NCI-H82 treated with DMSO at 0.1 percent for 48 hours (cell line): ENCODE measurements around the gene MEIOC.
"Not testable (repeated sequence)": the region's sequence is repeated elsewhere in the genome, so short reads cannot be mapped to it uniquely, and the experiment has no call there.

Experiments
- DNase-seq: peaks from one replicate; lab custom pipeline; 2025; ENCODE audit not compliant: unreplicated experiment; lab: John Stamatoyannopoulos, UW

Gene MEIOC

DNA sequence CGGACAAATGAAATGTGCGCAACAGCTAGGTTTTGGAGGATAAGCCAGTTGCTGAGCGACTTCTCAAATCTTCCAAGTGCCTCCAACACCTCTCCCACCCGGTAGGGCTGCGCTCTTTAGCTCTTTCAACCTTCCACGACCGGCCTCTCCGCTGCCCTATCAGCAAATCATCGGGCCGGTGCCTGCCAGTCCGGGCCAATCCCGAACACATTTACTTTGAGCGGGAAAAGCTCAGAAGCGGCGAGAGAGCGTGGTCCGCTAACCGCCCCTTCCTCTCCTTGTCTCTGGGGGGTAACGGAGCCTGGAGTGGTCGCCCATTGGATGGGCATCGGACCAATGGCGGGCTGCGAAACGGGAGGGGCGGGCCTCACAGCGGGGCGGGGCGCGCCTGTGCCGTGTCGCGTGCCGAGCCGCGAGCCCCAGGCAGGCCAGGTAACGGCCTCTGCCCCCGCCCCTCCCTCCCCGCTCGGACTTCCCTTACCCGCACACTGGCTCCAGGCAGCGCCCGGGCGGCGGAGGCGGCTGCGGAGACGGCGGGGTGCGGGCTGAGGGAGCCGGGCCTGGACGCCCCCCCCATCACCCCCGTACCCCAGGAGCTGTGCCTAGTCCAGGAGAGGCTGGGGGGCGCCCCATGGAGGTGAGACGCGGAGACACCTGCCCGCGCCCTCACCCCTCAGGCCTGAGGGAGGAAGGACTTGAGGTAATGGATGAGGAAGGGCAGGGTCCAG is at the start of gene MEIOC:
MEIOC (plus strand) TSS at position 486 of the 728 bp plus-strand sequence; CDS start at position 632, 146 bp downstream.
- peak; percentile 87 for DNase-seq

DNA sequence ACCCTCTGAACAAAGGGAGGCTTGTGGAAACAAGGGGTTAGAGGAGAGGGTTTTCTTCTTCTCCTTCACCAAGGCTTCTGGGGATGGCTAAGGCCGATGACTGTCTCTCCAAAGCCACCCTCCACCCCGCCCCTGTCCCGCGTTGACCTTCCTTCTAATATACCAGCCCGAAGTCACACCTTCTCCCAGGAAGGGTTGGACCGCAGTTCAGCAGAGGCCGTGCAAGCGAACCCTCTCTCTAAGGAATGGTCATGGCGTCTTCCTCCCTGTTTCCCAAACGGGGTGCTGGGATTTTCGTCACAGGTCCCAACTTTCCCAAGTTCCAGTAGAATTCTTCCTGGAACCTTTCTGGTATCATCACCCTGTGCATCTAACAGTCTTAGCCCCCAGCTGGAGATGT is 49.6 kb upstream of the MEIOC start:
- no peak for DNase-seq

DNA sequence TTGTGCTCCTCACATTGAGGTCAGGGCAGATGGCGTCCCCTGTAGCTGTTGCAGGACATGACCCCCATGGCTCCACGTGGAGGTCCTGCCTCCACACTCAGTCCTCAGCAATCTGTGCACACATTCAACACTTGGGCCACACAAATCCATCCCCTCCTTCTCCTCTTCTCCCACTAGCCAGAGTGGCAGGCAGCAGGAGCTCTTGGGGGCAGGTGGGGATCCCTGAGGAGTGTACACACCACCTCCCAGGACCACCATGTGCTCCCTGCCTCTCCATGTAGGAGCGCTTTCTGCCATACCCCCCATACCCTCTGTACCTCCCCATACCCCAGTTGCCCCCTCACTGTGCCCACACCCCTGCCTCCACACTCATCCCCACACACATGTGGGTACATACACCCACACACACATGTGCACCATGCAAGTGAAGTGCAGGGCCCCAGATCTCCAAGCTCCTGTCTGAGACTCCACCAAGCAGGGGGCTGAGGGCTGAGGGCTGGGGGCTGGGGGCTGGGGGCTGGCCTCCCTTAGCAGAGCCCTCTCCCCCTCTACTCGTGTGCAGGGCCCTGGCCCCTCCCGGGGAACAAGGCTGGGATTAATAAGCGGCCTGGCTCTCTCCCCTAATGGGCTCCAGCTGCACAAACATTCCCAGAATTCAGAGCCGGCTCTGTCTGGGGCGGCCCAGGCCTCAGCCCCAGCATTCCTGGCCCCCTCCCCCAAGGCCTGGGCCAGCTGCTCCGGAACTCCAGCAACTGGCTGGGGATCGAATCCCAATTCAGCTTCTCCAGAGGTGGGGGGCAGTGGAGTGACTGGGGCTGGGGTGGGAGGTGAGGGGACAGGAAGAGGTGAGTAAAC is 48.2 kb upstream of the MEIOC start:
- peak; percentile 14 for DNase-seq

DNA sequence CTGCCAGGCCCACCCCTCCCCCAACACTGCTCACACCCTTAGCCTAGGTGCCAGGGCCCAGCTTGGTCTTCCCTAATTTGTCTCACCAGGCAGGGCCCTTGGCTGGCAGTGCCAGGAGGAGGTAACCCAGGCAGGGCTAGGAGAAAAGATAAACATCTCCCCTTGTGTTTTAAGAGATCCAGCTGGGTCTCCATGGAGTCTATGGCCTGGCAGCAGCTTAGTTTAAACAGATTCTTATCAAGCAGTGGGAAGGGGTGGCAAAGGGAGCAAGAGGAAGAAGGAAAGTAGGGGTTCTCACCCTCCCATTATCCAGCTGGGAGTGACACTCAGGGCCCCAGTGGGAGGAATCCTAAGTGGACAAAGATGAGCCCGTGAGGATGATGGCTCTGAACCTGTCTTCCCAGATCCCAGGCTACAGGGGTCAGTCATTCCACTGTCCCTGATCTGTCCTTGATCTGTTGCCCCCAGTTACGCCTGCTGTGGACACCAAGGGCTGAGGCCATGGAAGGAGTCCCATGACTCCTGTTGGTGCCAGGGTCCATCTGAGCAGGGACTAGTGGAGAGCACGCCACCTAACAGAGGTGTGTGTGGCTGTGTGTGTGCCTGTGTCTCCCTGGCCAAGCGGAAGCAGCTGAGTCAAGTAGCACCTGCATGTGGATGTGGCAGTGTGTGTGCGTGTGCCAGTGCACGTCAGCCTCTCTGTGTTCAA is 47.4 kb upstream of the MEIOC start:
- no peak for DNase-seq

DNA sequence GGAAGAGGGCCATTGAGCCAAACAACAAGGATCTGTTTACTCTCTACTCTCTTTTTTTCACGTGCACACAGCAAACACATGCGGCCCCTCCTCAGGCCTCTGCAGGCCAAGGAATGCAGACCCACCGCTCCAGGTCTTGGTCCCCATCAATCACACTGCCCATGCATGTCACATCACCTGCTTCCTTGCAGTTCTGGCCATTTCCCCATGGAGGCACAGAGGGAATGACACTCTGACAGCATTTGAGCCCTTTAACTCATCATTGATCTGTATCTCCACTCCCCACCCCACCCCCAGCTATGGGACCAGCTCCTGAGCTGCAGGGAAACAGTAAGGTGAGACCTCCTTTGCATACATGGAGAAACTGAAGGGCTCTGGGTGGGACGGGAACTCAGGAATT is 45.9 kb upstream of the MEIOC start:
- DNase-seq: no peak

DNA sequence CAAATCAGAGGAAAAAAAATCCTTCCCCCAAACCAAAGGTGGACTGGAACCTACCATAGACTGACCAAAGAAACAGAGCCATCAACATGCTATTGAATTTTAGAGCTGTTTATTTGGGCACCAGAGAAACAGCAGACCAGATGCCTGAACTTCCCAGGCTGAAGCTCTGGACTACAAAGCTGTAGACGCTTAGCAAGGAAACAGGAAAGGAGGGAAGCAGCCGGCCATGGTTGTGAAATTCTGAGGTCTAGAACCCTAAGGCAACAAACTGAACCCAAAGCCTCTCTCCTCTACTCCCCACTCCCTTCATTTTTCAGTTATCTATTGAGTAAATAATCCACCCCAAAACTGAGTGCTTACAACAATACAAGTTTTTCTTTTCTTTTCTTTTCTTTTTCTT is 45.4 kb upstream of the MEIOC start:
- DNase-seq: no peak

DNA sequence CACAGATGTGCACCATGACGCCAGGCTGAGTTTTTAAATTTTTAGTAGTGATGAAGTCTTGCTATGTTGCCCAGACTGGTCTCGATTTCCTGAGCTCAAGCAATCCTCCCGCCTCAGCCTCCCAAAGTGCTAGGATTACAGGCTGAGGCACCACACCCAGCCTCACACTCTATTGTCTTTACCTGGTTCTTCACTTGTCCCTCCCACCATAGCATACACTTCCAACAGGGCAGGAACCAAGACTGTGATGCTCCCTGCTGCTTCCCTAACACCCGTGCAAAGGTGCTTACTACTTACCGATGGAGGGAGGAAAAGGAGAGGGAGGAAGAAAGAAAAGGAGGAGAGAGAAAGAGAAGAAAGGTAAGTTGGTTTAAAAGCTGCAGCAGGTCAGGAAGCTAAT is 41.4 kb upstream of the MEIOC start:
- no peak for DNase-seq

DNA sequence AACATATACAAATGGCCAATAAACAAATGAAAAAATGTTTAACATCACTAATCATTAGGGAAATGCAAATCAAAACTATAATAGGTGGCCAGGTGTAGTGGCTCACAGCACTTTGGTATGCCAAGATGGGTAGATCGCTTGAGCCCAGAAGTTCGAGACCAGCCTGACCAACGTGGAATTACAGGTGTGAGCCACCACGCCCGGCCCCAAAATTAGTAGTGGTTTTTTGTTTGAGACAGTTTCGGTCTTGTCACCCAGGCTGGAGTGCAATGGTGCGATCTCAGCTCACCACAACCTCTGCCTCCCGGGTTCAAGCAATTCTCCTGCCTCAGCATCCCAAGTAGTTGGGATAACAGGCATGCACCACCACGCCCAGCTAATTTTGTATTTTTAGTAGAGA is 37.6 kb upstream of the MEIOC start:
- DNase-seq: not testable (repeated sequence)

DNA sequence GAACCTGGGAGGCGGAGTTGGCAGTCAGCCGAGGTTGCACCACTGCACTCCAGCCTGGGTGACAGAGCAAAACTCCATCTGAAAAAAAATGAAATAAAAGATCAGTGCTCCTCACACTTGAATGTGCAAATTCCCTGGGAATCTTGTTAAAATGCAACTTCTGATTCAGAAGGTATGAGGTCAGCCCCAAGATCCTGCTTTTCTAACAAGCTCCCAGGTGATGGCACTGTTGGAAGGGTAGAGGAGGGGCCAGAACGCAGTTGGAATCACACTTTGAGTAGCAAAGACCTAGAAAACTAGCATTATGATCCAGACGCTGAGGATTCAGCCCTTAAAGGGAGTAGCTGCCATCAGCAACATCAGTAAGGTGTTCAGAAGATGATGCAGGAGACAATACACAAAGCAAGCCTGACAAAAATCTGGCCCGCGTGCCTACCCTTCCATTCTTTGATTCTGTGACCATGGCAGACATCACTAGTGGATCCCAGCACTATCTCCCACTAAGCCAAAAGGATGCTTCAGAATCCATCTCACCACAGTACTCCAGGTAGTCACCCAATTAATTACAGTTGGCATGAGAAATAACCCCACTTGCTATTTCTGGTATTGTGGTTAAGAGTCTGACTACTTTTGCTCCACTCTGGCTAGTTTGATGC is 33.1 kb upstream of the MEIOC start:
- no peak for DNase-seq

DNA sequence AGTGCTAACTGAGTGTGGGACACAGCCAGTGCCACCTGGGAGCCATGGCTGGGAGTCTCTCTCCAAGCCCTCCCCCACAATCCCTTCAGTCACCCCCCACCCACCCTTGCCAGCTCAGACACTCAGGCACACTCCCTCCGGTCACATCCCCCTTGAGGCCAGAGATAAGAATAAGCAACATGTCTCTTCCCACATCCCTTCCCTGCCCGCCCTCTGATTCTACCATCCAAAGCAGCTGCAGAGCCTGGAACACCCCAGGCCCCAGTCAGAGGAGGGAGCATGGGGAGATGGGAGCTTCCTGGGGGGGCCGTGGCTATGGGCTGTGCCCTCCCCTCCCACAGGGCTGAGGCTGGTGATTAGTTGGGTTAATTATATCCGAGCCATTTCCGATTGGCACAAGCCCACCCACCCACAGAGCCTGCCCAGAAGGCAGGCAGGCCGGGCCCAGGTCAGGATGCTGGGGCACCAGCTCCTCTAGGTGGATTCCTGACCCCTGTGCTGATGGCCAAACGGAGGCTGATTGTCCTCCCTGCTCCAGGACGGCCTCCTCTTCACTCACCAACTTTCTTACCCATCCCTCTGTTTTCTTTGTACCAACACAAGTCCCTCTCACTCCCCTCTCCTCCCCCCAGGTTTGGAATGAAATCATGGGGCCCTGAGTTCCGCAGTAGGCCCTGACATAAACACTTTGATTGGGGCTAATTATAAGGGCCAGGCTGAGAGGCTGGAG is 28.6 kb upstream of the MEIOC start:
- DNase-seq: no peak

DNA sequence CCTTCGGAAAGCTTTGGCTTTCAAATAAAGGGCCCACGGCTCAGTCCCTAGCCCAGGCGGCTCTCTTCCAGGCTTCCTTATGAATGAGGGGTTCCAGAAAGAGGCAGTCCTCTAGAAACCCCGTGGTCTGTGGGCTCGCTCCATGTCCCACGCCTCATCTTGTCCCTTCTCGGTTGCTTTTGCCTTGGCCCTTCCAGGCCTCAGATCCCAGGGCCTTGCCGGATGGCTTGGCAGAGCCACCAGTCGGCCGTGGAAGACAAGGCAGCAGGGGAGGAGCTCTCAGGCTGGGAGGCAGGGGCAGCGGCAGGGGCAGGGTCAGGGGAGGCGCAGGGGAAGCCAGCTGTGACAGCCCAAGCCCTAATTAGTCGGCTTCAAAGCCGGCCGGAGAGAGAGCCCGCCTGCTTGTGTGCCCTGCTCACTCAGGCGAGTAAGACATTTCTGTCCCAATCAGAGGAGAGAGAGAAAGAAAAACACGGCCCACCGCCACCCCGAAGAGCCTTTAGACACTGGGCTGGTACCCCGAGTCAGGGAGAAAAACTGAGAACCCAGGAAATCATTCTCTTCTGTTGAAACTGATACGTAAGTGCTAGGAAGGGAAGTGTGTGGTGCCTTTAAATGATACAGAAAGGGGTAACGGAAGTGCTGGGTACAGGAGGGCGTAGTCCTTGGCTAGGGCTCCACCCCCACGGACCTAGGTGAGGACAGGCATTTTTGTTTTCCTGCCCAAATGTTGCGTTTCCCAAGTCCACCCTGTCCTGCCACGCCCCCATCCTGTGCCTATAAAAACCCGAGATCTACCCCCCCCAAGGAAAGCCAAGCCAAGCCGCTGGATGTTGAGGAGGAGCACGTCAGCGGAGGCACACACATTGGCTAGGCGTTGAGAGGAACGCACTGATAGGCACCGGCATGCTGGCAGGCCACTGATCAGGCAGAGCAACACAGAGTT is 27.8 kb upstream of the MEIOC start:
- peak; percentile 88 for DNase-seq

DNA sequence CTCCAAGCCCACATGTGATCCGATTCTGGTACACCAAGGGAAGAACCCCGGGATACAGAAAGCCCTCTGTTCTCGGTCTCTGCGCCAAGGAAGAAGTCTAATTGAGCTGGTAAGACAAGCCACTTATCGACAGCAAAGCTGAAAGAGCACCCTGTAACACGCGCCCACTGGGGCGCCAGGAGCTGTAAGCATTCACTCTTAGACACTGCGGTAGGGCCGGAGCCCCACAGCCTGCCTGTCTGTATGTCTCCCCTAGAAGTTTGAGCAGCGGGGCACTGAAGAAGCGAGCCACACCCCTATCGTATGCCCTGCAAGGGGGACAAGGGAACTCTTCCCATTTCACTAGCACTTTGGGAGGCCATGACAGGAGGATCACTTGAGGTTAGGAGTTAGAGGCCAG is 27.0 kb upstream of the MEIOC start:
- no peak for DNase-seq

DNA sequence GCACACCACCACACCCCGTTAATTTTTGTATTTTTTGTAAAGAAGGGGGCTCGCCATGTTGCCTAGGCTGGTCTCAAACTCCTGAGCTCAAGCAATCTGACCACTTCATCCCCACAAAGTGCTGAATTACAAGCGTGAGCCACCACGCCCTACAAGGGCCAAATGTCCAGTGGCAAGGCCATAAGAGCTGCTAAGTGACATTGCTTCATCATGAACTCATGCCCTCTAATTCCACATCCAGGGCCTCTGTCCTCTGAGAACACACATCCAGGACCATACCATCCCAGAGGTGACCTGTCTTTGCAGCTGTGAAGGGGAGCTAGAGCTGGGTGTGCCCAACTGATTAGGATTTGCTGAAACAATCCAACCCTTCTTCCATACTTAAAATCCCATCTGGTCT is 25.6 kb upstream of the MEIOC start:
- no peak for DNase-seq

DNA sequence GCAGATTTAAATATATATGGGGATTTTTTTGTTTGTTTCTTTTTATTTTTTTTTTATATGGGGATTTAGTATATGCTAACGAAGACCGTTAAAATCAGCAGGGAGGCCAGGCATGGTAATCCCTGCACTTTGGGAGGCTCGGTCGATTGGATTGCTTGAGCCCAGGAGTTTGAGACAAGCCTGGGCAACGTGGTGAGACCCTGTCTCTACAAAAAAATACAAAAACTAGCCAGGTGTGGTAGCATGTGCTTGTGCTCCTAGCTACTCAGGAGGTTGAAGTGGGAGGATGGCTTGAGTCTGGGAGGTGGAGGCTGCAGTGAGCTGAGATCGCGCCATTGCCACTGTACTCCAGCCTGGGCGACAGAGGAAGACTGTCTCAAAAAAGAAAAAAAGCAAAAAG is 22.3 kb upstream of the MEIOC start:
- no peak for DNase-seq

DNA sequence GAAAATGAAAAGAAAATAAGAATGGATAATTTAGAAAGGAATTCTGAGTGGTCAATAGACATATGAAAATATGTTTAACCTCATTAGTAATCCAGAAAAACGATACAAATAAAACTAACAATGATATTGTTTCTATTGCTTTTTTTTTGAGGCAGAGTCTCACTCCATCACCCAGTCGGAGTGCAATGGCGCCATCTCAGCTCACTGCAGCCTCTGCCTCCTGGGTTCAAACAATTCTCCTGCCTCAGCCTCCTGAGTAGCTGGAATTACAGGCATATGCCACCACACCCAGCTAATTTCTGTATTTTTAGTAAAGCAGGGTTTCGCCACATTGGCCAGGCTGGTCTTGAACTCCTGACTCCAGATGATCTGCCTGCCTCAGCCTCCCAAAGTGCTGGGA is 21.9 kb upstream of the MEIOC start:
- not testable (repeated sequence) for DNase-seq

DNA sequence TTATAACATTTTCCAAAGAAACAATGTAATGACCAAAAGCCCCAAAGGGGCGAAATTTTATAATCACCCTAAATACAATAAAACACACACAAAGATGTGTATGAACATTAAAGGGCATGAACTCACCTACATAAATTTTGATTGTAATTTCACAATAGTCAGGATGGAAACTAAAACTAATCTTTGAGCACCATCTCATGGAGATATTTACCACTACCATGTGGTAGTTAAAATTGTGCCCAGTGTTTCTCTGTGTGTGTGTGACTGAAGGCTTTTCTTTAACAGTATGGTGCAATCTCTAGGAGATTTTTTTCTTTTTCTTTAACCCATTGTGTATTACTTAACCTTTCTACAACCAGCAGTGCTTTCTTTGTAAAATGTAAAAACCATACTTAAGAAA is 19.7 kb upstream of the MEIOC start:
- DNase-seq: peak; percentile 35

DNA sequence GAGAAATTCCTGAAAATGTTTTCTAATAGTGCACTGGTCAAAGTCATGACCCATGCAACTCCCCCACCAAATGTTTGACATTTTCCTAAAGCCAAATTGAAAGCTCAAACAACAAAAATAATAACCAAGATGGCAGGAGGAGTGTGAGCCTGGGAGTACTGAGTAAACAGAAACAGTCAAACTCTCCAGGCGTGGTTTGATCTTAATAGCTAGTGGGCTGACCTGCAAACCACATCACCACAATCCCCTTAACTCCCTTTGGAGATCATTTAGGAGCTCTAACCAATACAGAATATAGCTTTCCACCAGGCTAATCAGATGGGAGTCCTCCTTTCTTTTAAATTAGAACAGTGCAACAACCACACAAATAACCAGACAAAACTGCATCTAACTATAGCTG is 19.2 kb upstream of the MEIOC start:
- no peak for DNase-seq

DNA sequence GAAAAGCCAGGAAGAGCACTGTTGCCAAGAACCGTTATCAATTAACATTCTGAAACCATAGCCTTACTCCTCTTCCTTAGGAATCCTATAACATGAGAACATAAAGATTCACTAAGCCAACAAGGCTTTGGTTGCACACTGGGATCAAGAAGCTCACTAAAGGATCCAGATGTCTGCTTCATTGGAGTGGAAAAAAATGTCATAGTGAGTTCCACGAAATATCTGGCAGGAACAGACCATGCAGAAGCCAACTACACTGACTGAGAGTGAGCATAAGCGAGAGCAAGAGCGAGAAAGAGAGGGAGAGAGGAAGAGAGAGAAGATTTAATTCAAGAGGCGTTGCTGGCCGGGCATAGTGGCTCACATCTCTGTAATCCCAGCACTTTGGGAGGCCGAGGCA is 13.4 kb upstream of the MEIOC start:
- DNase-seq: no peak

DNA sequence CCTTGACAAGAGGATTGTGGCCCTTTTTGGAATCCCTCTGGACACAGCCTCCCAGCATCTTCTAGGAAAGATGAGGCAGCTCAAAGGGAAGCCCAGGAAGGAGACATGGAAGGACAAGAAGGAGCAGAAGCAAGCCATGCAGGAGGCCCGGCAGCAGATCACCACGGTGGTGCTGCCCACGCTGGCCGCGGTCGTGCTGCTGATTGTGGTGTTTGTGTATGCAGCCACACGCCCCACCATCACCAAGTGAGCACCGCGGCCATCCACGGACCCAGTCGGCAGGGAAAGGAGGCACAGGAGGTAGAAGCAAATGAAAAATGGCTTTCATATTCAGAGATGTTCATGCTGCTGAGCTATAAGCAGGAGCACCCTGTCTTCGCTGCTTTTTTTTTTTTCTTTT is 10.9 kb upstream of the MEIOC start:
- no peak for DNase-seq

DNA sequence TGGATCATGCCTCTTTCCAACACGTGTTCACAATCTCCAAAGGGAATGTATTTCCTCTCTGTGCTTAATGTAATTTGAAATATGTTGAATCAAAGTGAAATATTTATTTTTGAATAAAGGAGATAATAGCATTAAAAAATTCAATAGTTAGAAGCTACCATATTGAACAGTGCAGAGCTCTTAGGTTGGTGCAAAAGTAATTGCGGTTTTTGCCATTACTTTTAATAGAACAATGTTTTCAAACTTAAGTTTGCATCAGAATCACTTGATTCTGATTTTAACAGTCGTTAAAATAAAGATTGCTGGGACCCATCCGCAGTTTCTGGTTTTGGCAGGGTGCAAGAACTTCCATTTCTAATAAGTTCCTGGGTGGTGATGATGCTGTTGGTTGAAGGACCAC is 10.0 kb upstream of the MEIOC start:
- no peak for DNase-seq
